IMR-90 (cell line): ENCODE results near the gene TOMM7.

Experiments used
- CHD1 ChIP-seq: IDR thresholded peaks from 2 replicates; pipeline ENCODE4 v1.6.1; 2012; ENCODE audit warnings: low read depth, low read length, improper control_type of control experiment
- MAFK ChIP-seq: IDR thresholded peaks from 2 replicates; pipeline ENCODE4 v1.6.1; 2012; ENCODE audit warnings: low read depth, low read length, improper control_type of control experiment
- MAZ ChIP-seq: IDR thresholded peaks from 2 replicates; pipeline ENCODE4 v1.6.1; 2012; ENCODE audit warnings: low read depth, mild to moderate bottlenecking, low read length, improper control_type of control experiment, moderate library complexity, borderline replicate concordance
- MXI1 ChIP-seq: IDR thresholded peaks from 2 replicates; pipeline ENCODE4 v1.6.1; 2012; ENCODE audit warnings: low read depth, mild to moderate bottlenecking, low read length, moderate library complexity, borderline replicate concordance
- POLR2A ChIP-seq: IDR thresholded peaks from 2 replicates; pipeline ENCODE4 v1.6.1; 2012; ENCODE audit warnings: mild to moderate bottlenecking, low read depth, low read length
- SMC3 ChIP-seq: fragments of 150-350 bp; IDR thresholded peaks from 2 replicates; pipeline ENCODE4 v1.6.1; 2016; ENCODE audit warnings: low read depth, mild to moderate bottlenecking, antibody characterized with exemption, low read length, moderate library complexity
- TF ChIP-seq, protein P1 (sequence below): conservative IDR thresholded peaks from 2 replicates; pipeline ENCODE4 v1.5.1; 2012; ENCODE audit warnings: mild to moderate bottlenecking, low read depth, low read length, improper control_type of control experiment

DNA sequence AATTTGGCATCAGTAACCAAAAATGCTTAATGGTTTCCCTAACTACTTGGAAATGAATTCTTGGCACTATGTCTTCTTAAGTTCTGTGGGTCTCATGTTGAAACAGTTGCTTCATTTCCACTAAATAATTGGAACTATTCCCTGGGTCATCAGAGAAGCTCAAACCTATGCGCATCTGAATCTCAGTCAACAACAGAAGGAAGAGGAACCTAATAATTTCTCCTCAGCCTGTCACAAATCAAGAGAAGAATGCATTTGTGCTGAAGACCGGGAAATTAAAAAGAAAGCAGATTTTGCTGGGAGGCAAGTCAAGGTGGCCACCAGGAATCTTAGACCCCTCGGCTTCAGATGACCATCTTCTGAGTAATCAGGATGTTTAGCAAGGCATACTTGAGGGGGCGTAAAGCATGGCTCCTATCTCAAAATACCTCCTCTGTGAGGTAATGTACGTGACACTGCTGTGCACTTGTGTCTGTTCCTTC lies 41.4 kb downstream of the TOMM7 start:
- TF ChIP-seq, protein P1, sequence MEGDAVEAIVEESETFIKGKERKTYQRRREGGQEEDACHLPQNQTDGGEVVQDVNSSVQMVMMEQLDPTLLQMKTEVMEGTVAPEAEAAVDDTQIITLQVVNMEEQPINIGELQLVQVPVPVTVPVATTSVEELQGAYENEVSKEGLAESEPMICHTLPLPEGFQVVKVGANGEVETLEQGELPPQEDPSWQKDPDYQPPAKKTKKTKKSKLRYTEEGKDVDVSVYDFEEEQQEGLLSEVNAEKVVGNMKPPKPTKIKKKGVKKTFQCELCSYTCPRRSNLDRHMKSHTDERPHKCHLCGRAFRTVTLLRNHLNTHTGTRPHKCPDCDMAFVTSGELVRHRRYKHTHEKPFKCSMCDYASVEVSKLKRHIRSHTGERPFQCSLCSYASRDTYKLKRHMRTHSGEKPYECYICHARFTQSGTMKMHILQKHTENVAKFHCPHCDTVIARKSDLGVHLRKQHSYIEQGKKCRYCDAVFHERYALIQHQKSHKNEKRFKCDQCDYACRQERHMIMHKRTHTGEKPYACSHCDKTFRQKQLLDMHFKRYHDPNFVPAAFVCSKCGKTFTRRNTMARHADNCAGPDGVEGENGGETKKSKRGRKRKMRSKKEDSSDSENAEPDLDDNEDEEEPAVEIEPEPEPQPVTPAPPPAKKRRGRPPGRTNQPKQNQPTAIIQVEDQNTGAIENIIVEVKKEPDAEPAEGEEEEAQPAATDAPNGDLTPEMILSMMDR = no peak
- no peak for TF ChIP-seq MXI1
- TF ChIP-seq MAFK = no peak
- TF ChIP-seq MAZ = no peak
- no peak for TF ChIP-seq POLR2A
- no peak; the same call in 1 of the 2 replicates for TF ChIP-seq SMC3
- no peak for TF ChIP-seq CHD1
